ENCODE results near the gene ISG20L2. TPM values are rescaled to one million over a fixed set of nuclear protein-coding genes. Genes with fewer than 3 reads are reported as not detected.

The ISG20L2 gene
- total RNA-seq, 1 donor: 21.0 TPM

DNA sequence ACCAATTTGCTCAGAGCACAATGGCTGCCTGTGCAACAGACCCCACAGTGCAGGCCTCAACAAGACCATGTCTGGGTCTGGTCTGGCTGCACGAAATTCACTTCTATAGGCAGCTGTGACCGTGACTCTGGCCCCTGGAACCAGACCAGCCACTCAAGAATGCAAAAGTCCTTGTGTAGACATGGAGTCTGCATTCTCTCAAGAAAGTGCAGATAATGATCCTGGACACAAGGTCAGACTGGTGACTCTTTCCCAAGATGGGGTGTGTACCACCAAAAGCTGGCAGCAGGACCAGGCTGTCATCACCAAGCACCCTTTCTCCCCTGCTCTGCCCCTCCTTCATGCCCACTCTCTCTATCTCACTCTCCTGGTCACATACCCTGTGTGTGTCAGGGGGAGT, 7.4 kb downstream of the ISG20L2 start:
- H3K27me3 ChIP-seq (ENCODE audit: insufficient read depth, low read length): no peaks in the 10 kb centered on the region
- peaks cover 40% of the 10 kb centered on the region for H3K79me2 ChIP-seq (ENCODE audit: insufficient read depth, low read length)
- no peak overlapping the region for H2AFZ ChIP-seq (ENCODE audit: low read length)
- H3K27ac ChIP-seq (ENCODE audit: low read depth, low read length): no peak overlapping the region
- no peak overlapping the region for H3K4me3 ChIP-seq (ENCODE audit: insufficient read depth, low read length)
- no peak for DNase-seq (ENCODE audit: insufficient read length, low spot score, missing footprints)
- no peaks in the 10 kb centered on the region for H3K9me3 ChIP-seq (ENCODE audit: low read depth, low read length)
- H3K4me2 ChIP-seq (ENCODE audit: insufficient read depth, low read length): no peak overlapping the region
- H3K36me3 ChIP-seq (ENCODE audit: insufficient read depth, low read length): peaks cover 33% of the 10 kb centered on the region
- TF ChIP-seq, protein P1, sequence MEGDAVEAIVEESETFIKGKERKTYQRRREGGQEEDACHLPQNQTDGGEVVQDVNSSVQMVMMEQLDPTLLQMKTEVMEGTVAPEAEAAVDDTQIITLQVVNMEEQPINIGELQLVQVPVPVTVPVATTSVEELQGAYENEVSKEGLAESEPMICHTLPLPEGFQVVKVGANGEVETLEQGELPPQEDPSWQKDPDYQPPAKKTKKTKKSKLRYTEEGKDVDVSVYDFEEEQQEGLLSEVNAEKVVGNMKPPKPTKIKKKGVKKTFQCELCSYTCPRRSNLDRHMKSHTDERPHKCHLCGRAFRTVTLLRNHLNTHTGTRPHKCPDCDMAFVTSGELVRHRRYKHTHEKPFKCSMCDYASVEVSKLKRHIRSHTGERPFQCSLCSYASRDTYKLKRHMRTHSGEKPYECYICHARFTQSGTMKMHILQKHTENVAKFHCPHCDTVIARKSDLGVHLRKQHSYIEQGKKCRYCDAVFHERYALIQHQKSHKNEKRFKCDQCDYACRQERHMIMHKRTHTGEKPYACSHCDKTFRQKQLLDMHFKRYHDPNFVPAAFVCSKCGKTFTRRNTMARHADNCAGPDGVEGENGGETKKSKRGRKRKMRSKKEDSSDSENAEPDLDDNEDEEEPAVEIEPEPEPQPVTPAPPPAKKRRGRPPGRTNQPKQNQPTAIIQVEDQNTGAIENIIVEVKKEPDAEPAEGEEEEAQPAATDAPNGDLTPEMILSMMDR (IDR thresholded peaks at IDR 0.05; ENCODE audit: extremely low read depth, low read depth, low read length): no peak
- H3K4me1 ChIP-seq (ENCODE audit: insufficient read depth, low read length): peaks cover 12% of the 10 kb centered on the region
- H4K20me1 ChIP-seq (ENCODE audit: insufficient read depth, low read length): peaks cover 33% of the 10 kb centered on the region

DNA sequence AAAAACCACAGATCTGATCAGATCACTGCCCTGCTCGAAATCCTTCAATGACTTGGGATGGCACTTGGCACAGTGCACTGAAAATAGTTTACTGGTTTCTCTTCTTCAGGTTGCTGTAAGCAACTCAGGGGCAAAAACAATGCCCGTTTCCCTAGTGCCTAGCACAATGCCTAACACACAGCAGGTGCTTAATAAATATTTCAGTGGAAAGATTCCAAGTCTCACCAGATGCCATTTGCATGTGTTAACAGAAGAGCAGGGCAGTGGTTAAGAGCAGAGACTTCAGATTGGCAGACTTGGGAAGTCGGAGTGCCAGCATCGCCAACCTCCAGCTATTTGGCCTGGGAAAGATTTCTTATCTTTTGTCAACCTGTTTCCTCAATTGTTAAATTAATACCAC, 11.2 kb downstream of the ISG20L2 start:
- Histone ChIP-seq H3K4me1 (ENCODE audit: insufficient read depth, low read length) (peaks cover 14% of the 10 kb centered on the region), H3K4me3 (ENCODE audit: insufficient read depth, low read length) (no peak overlapping the region), H2AFZ (ENCODE audit: low read length) (no peak overlapping the region), H3K27me3 (ENCODE audit: insufficient read depth, low read length) (no peaks in the 10 kb centered on the region), H3K27ac (ENCODE audit: low read depth, low read length) (no peak overlapping the region), H3K79me2 (ENCODE audit: insufficient read depth, low read length) (peaks cover 5% of the 10 kb centered on the region), H3K9me3 (ENCODE audit: low read depth, low read length) (no peaks in the 10 kb centered on the region), H3K4me2 (ENCODE audit: insufficient read depth, low read length) (no peak overlapping the region), H4K20me1 (ENCODE audit: insufficient read depth, low read length) (peaks cover 3% of the 10 kb centered on the region), H3K36me3 (ENCODE audit: insufficient read depth, low read length) (peaks cover 6% of the 10 kb centered on the region)
- DNase-seq (ENCODE audit: insufficient read length, low spot score, missing footprints): no peak
- TF ChIP-seq, protein P1 (IDR thresholded peaks at IDR 0.05; ENCODE audit: extremely low read depth, low read depth, low read length): no peak

DNA sequence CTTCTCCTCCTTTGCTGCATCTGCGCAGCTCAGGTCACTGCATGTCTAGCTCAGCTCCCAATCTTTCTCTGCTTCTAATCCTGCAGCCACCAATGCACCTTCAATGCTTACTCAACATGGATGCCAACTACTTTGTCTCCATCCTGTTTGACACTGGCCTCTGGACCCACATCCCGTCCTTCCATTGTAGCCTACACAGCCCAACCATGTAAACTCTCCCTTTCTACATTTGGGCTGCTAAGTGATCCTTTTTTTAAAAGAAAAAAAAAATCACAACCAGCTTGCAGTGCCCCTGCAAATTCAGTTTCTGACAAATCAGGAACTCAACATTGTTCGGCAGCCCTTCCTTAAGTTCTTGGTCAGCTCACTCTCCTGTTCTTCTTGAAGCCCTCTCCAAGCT, 13.7 kb downstream of the ISG20L2 start:
- Histone ChIP-seq H4K20me1 (ENCODE audit: insufficient read depth, low read length) (no peaks in the 10 kb centered on the region), H3K27me3 (ENCODE audit: insufficient read depth, low read length) (no peaks in the 10 kb centered on the region), H3K4me1 (ENCODE audit: insufficient read depth, low read length) (peaks cover 31% of the 10 kb centered on the region), H3K4me3 (ENCODE audit: insufficient read depth, low read length) (no peak overlapping the region), H3K4me2 (ENCODE audit: insufficient read depth, low read length) (no peak overlapping the region), H3K79me2 (ENCODE audit: insufficient read depth, low read length) (no peaks in the 10 kb centered on the region), H3K36me3 (ENCODE audit: insufficient read depth, low read length) (no peaks in the 10 kb centered on the region), H2AFZ (ENCODE audit: low read length) (no peak overlapping the region), H3K27ac (ENCODE audit: low read depth, low read length) (no peak overlapping the region), H3K9me3 (ENCODE audit: low read depth, low read length) (no peaks in the 10 kb centered on the region)
- TF ChIP-seq, protein P1 (IDR thresholded peaks at IDR 0.05; ENCODE audit: extremely low read depth, low read depth, low read length): no peak
- no peak for DNase-seq (ENCODE audit: insufficient read length, low spot score, missing footprints)

DNA sequence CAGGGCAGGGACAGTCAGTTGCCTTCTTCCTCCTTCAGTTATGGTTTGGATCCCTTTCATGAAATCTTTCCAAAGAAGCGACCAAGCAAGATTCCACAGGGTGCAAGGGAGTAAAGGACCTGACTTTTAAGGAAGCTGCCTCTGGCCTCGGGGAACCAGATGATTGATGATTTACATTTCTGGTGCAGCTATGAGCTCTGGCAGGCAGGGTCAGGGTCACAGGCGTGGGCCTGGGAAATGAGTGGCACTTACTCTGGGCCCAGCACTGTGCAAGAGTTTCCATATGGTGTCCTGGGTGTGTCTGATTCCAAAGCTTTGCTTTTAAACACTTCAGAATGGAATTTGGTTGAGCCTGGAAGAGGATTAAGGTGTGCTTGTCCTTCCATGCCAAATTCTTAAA, 15.9 kb downstream of the ISG20L2 start:
- Histone ChIP-seq H3K4me3 (ENCODE audit: insufficient read depth, low read length) (no peak overlapping the region), H2AFZ (ENCODE audit: low read length) (no peak overlapping the region), H3K9me3 (ENCODE audit: low read depth, low read length) (no peaks in the 10 kb centered on the region), H3K4me2 (ENCODE audit: insufficient read depth, low read length) (no peak overlapping the region), H3K27me3 (ENCODE audit: insufficient read depth, low read length) (no peaks in the 10 kb centered on the region), H3K4me1 (ENCODE audit: insufficient read depth, low read length) (peaks cover 45% of the 10 kb centered on the region), H4K20me1 (ENCODE audit: insufficient read depth, low read length) (no peaks in the 10 kb centered on the region), H3K36me3 (ENCODE audit: insufficient read depth, low read length) (no peaks in the 10 kb centered on the region), H3K27ac (ENCODE audit: low read depth, low read length) (no peak overlapping the region), H3K79me2 (ENCODE audit: insufficient read depth, low read length) (no peaks in the 10 kb centered on the region)
- TF ChIP-seq, protein P1 (IDR thresholded peaks at IDR 0.05; ENCODE audit: extremely low read depth, low read depth, low read length): no peak
- no peak for DNase-seq (ENCODE audit: insufficient read length, low spot score, missing footprints)
